ENCODE results near the gene GAGE12G.
"Not testable (repeated sequence)": the region's sequence is repeated elsewhere in the genome, so short reads cannot be mapped to it uniquely, and the experiment has no call there.

The GAGE12G gene, protein sequence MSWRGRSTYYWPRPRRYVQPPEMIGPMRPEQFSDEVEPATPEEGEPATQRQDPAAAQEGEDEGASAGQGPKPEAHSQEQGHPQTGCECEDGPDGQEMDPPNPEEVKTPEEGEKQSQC

DNA sequence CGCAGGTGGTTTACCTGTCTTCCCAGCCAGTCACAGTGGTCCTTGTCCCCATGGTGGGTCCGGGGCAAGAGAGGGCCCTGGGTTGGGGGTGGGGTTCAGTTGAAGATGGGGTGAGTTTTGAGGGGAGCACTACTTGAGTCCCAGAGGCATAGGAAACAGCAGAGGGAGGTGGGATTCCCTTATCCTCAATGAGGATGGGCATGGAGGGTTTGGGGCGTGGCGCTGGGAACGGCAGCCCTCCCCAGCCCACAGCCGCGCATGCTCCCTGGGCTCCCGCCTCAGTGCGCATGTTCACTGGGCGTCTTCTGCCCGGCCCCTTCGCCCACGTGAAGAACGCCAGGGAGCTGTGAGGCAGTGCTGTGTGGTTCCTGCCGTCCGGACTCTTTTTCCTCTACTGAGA, at the start of gene GAGE12G:
GAGE12G (plus strand) TSS at position 301 of the 400 bp plus-strand sequence. CDS start 1,155 bp downstream, outside the sequence.
- DNase-seq, result not testable (repeated sequence)

DNA sequence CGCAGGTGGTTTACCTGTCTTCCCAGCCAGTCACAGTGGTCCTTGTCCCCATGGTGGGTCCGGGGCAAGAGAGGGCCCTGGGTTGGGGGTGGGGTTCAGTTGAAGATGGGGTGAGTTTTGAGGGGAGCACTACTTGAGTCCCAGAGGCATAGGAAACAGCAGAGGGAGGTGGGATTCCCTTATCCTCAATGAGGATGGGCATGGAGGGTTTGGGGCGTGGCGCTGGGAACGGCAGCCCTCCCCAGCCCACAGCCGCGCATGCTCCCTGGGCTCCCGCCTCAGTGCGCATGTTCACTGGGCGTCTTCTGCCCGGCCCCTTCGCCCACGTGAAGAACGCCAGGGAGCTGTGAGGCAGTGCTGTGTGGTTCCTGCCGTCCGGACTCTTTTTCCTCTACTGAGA, 38.3 kb upstream of the GAGE12G start, which contains the start of gene GAGE12C:
GAGE12C (plus strand) TSS at position 301 of the 400 bp plus-strand sequence. CDS start 1,155 bp downstream, outside the sequence.
- DNase-seq, result not testable (repeated sequence)

DNA sequence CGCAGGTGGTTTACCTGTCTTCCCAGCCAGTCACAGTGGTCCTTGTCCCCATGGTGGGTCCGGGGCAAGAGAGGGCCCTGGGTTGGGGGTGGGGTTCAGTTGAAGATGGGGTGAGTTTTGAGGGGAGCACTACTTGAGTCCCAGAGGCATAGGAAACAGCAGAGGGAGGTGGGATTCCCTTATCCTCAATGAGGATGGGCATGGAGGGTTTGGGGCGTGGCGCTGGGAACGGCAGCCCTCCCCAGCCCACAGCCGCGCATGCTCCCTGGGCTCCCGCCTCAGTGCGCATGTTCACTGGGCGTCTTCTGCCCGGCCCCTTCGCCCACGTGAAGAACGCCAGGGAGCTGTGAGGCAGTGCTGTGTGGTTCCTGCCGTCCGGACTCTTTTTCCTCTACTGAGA, 28.8 kb upstream of the GAGE12G start, which contains the start of gene GAGE12D:
GAGE12D (plus strand) TSS at position 301 of the 400 bp plus-strand sequence. CDS start 1,155 bp downstream, outside the sequence.
- DNase-seq, result not testable (repeated sequence)

DNA sequence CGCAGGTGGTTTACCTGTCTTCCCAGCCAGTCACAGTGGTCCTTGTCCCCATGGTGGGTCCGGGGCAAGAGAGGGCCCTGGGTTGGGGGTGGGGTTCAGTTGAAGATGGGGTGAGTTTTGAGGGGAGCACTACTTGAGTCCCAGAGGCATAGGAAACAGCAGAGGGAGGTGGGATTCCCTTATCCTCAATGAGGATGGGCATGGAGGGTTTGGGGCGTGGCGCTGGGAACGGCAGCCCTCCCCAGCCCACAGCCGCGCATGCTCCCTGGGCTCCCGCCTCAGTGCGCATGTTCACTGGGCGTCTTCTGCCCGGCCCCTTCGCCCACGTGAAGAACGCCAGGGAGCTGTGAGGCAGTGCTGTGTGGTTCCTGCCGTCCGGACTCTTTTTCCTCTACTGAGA, 19.2 kb upstream of the GAGE12G start, which contains the start of gene GAGE12E:
GAGE12E (plus strand) TSS at position 301 of the 400 bp plus-strand sequence. CDS start 1,155 bp downstream, outside the sequence.
- DNase-seq, result not testable (repeated sequence)

DNA sequence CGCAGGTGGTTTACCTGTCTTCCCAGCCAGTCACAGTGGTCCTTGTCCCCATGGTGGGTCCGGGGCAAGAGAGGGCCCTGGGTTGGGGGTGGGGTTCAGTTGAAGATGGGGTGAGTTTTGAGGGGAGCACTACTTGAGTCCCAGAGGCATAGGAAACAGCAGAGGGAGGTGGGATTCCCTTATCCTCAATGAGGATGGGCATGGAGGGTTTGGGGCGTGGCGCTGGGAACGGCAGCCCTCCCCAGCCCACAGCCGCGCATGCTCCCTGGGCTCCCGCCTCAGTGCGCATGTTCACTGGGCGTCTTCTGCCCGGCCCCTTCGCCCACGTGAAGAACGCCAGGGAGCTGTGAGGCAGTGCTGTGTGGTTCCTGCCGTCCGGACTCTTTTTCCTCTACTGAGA, 9.7 kb upstream of the GAGE12G start, which contains the start of gene GAGE12F:
GAGE12F (plus strand) TSS at position 301 of the 400 bp plus-strand sequence. CDS start 1,155 bp downstream, outside the sequence.
- not testable (repeated sequence) for DNase-seq

- DNase-seq, result not testable (repeated sequence)
These were observed 1.5 kb upstream of the GAGE12G start for GRCh38 chrX:49568728-49569127.

DNA sequence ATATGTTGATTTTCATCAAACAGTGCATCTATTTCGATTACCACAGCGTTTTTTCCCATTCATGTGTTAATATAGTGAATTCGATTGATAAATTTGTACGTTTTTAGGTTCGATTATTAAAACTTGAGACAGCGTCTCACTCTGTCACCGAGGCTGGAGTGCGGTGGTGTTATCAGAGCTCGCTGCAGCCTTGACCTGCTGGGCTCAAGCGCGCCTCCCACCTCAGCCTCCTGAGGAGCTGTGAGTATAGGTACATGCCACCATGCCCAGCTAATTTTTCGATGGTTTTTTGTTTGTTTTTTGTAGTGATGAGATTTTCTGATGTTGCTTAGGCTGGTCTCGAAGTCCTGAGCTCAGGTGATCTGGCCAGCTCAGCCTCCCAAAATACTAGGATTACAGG, 1.0 kb upstream of the GAGE12G start:
- not testable (repeated sequence) for DNase-seq

DNA sequence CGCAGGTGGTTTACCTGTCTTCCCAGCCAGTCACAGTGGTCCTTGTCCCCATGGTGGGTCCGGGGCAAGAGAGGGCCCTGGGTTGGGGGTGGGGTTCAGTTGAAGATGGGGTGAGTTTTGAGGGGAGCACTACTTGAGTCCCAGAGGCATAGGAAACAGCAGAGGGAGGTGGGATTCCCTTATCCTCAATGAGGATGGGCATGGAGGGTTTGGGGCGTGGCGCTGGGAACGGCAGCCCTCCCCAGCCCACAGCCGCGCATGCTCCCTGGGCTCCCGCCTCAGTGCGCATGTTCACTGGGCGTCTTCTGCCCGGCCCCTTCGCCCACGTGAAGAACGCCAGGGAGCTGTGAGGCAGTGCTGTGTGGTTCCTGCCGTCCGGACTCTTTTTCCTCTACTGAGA, 9.4 kb downstream of the GAGE12G start, which contains the start of gene GAGE12H:
GAGE12H (plus strand) TSS at position 301 of the 400 bp plus-strand sequence. CDS start 1,155 bp downstream, outside the sequence.
- not testable (repeated sequence) for DNase-seq

DNA sequence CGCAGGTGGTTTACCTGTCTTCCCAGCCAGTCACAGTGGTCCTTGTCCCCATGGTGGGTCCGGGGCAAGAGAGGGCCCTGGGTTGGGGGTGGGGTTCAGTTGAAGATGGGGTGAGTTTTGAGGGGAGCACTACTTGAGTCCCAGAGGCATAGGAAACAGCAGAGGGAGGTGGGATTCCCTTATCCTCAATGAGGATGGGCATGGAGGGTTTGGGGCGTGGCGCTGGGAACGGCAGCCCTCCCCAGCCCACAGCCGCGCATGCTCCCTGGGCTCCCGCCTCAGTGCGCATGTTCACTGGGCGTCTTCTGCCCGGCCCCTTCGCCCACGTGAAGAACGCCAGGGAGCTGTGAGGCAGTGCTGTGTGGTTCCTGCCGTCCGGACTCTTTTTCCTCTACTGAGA, 19.0 kb downstream of the GAGE12G start, which contains the start of gene GAGE2A:
GAGE2A (plus strand) TSS at position 301 of the 400 bp plus-strand sequence. CDS start 1,155 bp downstream, outside the sequence.
- DNase-seq, result not testable (repeated sequence)

- DNase-seq, result not testable (repeated sequence)
These were observed 19.7 kb downstream of the GAGE12G start for GRCh38 chrX:49589769-49590478.

GRCh38 chrX:49590488-49590887, 20.3 kb downstream of the GAGE12G start:
- DNase-seq, result not testable (repeated sequence)

GRCh38 chrX:49598720-49599119, 28.5 kb downstream of the GAGE12G start, which contains the start of gene GAGE1:
Gene GAGE1 (plus strand): TSS chrX:49599020. CDS start chrX:49600175, 1,155 bp downstream.
- not testable (repeated sequence) for DNase-seq

GRCh38 chrX:49610718-49611310, 40.6 kb downstream of the GAGE12G start:
- no peak for DNase-seq

DNA sequence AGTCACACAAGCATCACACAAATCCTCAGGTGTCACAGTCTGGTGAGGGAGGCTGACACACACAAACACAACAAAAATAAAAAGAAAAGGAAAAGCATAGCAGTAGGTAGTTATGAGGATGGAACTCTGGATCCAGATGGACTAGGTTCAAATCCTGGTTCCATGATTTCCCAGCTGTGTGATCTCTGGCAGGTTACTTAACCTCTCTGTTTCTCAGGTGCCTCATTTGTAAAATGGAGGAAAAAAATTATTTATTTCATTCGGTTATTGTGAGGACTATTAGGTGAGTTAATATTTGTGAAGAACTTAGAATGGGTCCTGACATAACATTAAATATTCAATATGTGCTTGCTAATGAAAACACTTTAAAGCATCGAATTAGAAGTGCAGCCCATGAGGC, 48.4 kb downstream of the GAGE12G start:
- no peak for DNase-seq

All from NCI-H1436 (cell line).